GM15510 (cell line): Measurements from ENCODE around the gene ABCA4.

ENCODE experiments used
- POLR2A ChIP-seq: IDR thresholded peaks from 3 replicates; pipeline ENCODE4 v1.6.1; 2011; ENCODE audit warnings: borderline replicate concordance; ENCODE audit not compliant: insufficient read length; ENCODE audit errors: extremely low read depth

Gene ABCA4

DNA sequence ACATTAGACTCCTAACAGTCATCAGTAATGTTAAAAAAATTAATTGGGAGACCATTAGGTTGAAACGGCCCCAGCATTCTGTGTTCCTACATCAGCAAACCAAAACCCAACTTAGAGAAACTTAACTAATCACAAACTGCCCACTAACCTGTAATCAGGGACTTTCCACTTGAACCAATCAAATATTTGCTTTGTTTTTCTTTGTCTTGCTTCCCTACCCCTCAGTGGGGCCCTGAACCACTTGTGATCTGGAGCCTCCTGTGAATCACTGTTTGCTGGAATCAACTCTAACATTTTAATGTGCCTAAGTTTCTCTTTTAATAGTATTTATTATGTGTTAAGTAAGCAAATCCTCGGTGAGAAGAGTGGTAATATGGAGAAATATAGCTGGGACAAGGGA, 64.0 kb downstream of the ABCA4 start:
- no peak for TF ChIP-seq POLR2A

DNA sequence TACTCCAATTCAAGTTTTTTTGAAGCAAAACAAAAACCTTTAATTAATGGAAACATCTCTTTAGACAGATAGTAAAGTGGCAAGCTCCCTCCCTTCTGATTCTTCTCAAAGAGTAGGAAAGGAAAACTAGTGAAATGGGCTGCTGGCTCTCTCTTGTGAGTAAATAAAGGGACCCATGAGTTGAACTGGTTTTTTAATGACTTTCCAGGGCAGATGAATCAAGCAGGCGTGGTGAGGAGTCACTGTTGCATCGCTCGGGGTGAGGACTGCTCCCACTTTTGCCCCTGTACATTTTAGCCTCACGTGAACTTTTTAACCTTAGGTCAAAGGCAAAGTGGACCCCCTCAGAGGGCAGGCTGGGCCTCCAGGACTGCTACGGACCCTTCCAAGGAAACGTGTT, 64.8 kb downstream of the ABCA4 start:
- no peak for TF ChIP-seq POLR2A

DNA sequence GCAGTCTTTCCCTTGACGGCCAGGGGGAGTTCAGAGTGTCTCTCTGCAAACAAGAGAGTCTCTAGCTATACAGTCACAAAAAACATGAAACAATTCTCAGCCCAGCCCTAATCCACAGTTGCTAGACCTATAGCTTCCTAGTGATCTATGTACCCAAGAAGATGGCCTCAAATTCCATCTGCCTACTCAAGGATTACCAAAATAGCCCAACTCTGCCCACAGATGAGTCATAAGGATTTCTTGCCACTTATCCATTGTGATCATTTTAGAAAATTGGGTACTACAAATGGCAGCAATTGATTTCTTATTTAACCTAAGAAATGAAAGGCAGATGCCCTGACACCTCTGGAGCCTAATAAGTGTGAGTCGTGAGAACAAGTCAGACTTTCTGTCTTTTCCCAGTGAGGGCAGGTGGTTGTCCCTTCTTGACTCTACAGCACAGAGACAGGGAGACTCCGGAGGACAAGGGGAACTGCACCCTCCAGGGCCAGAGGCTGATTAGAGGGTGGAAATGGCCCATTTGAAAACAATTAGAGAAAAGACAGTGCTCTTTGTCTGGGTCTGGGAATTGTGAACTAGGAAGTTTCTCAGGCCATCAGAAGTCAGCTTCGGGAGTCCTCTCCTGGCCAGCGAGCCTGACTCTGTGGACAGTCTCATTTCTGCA, 65.4 kb downstream of the ABCA4 start:
- TF ChIP-seq POLR2A, result no peak

DNA sequence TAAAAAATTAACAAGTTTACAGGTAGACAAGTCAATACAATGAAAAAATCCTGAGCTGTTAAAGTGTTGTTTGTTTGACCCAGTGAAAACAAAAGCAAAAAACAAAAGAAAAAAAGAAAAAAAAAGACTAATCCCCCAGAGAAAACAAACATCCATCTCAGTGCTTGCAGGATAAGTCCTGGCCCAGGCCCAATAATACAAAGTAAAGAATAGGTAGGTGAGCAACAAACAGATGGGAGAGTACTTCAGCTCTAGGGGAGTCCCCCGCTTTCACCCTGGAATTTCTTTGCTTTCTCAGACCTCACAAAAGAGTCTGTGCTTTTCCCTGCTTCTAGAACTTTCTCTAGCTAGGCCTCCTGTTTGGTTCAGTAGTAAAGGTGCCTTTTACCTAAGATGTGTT, 70.3 kb downstream of the ABCA4 start:
- TF ChIP-seq POLR2A, result no peak

DNA sequence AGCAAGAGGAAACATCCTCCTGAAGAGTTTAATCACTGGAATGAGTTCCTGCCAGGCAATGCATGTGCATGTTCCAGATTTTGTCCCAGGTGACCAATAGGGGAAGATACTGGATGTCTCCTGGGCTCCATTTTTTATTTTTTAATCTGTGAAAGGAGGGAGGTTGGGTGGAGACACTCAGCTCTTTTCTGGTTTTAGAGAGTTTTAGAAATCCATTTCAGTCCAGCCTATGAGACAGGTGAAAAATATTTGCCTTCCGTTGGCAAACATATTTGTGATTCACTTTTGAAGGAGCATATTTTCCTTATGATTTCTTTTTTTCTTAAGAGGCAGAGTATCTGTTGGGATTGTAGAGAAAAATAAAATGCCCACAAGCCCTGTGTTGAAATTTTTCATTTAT, 70.7 kb downstream of the ABCA4 start:
- TF ChIP-seq POLR2A, result no peak

DNA sequence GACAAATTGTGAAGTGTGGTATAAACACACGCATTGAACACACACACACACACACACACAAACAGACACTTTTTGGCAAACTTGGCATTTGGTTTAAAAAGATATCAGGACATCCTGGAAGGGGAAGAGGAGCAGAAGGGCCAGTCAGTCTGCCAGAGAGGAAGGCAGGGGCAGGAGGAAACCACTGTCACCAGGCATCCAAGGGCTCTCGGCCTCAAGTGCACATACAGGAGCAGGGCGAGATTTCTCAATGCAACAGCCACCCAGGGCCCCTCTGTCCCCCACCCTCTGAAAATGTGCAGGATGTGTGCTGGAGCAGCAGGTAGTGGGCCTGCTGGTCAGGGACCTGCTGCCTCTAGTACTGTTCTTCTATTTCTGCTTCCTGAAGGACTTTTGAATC, 71.2 kb downstream of the ABCA4 start:
- no peak for TF ChIP-seq POLR2A

DNA sequence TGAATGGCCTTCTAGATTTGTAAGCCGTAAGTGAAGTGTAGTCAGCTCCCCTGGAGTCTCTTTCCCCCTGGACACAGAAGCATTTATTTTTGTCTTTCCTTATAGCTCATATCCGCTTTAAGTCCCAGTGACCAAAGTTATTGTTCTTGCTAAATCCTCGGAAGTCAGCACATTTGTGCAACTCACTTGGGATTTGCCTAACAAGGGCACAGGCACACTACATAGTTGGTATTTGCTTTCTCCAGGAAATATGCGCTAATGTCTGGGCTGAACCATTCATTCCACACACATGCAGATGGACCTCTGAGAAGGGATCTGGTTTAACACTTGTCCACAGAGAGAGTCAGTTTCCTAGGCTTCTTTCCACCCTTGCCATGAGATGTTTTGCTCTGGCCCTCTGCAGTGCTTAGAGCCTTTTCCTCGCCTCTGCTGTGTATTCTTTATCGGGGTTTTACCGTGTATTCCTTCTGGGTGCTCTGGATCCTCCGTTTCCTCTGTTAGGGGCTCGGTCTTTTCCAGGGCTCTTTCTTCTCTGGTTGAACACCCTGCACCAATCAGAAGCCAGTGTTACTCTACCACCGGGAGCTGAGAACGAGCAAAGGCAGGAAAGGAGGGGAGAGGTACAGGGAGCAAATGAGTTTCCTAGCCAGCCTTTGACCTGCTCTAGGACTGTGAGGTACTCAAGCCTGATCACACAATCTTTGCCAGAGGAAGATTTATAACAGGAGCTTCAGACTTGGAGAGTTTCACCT, 72.4 kb downstream of the ABCA4 start:
- TF ChIP-seq POLR2A, result no peak

DNA sequence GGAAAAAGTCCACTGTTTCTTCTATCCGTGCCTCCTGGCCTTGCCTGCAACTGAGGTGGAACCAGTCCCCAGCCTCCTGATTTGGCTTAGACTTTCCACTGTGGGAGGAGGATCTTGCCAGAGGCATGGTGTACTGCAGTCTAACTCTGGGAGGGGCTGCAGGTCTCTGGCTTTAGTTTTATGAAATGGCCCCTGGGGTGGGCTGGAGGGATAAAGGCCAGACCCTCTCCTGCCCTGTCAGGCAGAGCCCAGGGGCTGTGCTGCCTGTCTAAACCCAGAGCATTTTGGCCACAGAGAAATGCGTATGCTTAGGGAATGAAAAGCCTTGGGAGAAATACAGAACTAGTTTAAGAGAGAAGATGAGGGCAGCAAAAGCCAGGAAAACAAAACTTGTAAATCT, 73.0 kb downstream of the ABCA4 start:
- no peak for TF ChIP-seq POLR2A

DNA sequence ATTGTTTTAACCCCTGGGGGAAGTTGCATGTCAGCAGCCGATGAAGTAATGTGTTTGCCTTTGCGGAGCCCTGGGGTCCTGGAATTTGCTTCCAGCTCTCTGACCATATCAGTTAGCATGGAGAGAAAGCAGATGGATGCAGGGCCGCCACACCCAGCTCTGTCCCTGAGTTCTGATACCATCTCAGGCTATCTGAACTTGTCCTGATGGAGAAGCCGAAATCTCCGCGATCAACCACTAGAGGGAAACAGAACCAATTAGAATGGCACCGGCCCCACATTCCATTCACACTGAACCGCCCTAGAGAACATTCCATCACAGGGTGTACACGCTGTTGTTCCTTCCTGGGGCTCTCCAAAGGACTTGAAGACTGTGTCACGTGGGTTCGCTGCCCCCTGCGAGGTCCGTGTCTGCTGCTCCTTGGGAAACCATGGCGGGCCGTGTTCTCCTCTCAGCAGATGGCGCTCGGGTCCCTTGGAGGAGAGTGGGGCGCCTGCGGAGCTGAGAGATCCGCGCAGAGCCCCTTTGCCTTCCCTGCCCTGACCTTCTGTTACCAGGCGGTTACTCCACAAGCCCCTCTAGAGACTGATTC, 75.4 kb downstream of the ABCA4 start:
- TF ChIP-seq POLR2A, result no peak

DNA sequence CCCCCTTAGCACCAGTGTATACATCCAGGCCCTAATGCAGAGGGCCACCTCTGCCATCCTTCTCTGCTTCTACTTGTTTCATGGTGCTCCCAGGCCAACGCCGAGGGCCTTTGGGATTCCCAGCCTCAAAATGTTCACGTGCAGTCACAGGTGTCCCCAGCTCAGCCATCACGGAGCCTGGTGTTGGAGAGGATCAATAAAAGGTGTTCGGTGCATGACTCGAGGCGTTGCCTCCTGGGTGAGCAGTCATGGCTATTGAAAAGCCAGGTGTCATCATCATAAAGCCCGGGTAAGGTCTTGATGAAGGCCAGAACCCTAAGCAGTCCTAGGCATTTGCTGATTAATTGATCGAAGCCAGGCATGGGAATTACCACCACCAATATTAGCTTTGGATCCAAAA, 76.1 kb downstream of the ABCA4 start:
- no peak for TF ChIP-seq POLR2A

DNA sequence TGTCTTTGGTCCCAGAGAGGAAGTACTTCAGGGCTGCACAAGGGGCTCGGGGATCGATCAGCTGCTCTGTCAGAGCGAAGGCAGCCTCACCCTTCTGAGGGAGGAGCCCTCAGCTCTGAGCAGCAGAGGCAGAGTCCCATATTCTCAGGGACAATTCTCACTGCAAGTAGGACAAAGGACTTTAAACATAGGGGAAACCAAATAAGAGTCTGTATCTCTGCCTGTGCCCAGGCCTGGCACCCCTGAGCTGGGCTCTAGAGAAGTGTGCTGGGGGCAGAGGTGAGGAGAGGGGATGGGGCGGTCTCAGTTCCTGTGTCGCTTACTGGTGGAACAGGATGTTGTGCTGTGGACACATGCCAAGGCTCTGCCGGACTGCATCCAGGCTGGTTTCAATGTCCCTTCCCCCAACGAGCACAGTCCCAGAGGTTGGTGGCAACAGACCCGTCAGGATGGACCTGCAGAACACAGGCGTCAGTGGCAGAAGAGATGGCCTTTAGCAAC, 76.6 kb downstream of the ABCA4 start:
- TF ChIP-seq POLR2A, result no peak

DNA sequence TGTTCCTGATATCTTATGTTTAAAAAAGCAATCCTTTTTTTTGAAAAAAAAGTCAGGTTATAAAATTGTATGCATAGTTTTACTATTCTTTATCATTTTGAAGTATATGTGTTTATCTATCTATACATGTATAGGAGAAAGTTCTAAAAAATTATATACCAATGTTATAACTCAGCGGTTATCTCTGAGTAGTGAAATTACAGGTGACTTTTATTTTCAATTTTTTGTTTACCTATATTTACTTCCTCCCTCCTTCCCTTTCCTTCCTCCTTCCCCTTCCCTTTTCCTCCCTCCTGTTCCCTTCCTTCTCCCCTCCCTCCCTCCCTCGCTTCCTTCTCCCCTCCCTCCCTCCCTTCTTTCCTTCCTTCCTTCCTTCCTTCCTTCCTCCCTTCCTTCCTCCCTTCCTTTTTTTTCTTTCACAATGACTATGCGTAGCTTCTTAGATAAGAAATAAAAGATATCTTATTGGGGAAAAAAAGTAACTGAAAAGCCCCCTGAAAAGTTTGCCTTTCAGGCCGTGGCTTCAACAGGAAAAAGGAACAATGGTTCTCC, 77.1 kb downstream of the ABCA4 start:
- no peak for TF ChIP-seq POLR2A

DNA sequence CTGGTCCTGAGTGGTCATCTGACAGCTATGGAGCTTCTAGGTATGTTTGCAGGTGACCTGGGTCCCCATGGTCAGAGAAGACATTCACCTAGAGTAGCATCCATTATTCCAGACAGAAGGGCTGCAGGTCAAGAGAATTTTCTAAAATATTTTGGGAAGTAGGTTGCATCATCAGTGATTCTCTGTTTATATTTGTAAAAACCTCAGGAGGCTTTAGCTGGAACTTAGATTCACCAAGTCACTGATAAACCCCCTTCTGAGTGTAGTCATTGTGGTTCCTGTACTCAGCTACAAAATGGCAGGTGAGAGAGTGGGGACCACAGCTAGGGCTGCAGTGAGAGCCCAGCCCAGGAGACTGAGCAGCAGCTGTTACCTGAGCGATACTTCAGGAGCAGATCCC, 78.6 kb downstream of the ABCA4 start:
- TF ChIP-seq POLR2A, result no peak

DNA sequence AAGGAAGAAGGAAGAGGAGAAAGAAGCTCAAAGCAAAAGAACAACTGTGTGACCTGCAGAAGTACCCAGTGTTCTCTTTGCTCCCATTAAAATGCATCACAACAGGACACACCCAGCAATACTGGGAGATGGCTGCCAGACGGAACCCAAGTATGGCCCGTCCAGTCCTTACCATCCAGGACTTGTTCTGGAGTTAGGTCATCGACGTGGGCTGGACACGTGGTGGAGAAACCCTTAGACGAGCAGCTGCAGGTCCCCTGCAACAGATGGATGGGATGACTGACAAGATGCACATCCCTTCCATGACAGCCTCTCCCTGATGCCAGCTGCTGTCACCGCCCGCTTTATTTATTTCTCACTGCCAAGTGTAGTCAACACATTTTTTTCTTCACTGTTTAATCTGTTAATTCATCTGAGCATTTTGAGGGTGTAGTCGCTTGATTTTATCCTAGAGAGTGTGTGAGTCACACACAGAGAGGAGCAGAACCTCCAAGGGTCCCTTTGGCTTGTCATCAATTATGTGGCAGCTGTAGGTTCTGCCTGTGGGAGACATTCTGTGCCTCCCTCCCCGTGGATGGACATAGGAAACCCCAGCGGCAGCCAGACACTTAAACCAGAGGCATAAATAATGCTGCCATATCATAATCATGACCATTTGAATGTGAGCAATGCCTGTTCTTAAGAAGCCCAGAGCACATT, 80.9 kb downstream of the ABCA4 start:
- no peak for TF ChIP-seq POLR2A

DNA sequence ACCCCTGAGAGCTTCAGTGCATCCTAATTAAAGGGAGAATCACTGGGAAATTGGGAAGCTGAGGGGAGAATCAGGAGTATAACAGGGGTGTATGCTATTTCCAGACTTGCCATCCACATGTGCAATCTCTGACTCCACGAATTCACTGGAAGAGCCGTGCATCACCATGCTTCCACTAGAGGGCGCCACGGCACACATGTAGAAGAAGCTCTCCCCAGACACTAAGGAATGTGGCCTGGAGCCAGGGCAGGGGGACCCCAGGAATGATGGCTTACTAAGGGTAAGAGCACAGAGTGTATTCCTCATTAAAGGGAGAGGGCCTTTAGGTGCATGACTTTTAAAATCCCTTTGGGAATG, 81.5 kb downstream of the ABCA4 start:
- no peak for TF ChIP-seq POLR2A

DNA sequence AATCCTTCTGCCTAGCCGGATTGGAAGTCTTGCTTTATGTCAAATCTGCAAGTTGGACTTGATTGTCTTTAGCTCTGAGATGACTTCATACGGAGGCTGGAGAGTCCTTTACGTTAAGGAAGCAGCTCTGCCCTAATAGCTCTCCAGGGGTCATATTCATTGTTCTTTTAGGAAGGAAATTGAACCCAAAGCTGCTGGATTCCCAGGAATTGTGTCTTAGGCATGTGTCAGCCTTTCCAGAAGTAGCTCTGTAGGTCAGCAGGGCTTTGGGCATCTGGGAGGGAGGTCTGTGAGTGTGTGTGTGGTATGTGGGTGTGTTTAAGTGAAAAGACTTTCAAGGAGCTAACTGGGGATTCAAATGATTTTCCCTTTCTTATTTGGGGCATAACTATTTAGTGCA, 82.4 kb downstream of the ABCA4 start:
- no peak for TF ChIP-seq POLR2A
